Aorta (tissue), 5 donors: Measurements from ENCODE around the gene TBC1D13. TPM values are rescaled to one million over a fixed set of nuclear protein-coding genes. Genes with fewer than 3 reads are reported as not detected.

Experiments used
- ATAC-seq: fragments of 200-7000 bp; cut with Tn5 transposase; one replicate; pipeline ENCODE4 v1.9.1; 2022; ENCODE audit warnings: moderate library complexity; ENCODE audit not compliant: low FRiP score
- DNase-seq, 2 donors: peaks; one replicate each; pipeline ENCODE4 v3.0.0-alpha.2; 2020
- H3K27ac ChIP-seq, 2 donors: one replicate each; pipeline ENCODE4 v1.5.1; 2013; ENCODE audit warnings: low read length in 2 of 2, mild to moderate bottlenecking in 2 of 2, moderate library complexity in 2 of 2, control low read depth in 1 of 2, inconsistent platforms in 1 of 2, low read depth in 1 of 2
- H3K27me3 ChIP-seq, 2 donors: one replicate each; pipeline ENCODE4 v1.6.1; 2013; ENCODE audit warnings: control low read depth in 1 of 2, low read length in 1 of 2, mild to moderate bottlenecking in 1 of 2, moderate library complexity in 1 of 2; ENCODE audit not compliant: insufficient read depth in 2 of 2, control insufficient read depth in 1 of 2
- H3K36me3 ChIP-seq, 2 donors: one replicate each; pipeline ENCODE4 v1.6.1; 2013; ENCODE audit warnings: control low read depth in 1 of 2, low read length in 1 of 2, mild to moderate bottlenecking in 1 of 2; ENCODE audit not compliant: insufficient read depth in 2 of 2, control insufficient read depth in 1 of 2
- H3K4me1 ChIP-seq, 2 donors: one replicate each; pipeline ENCODE4 v1.6.1; 2013; ENCODE audit warnings: low read length in 2 of 2, control low read depth in 1 of 2, mild to moderate bottlenecking in 1 of 2, moderate library complexity in 1 of 2; ENCODE audit not compliant: insufficient read depth in 2 of 2, control insufficient read depth in 1 of 2
- H3K4me3 ChIP-seq, 2 donors: one replicate each; pipeline ENCODE4 v1.5.1; 2013; ENCODE audit warnings: low read length in 2 of 2, control low read depth in 1 of 2, mild to moderate bottlenecking in 1 of 2
- H3K9me3 ChIP-seq: one replicate; pipeline ENCODE4 v1.6.1; 2013; ENCODE audit warnings: mild to moderate bottlenecking, low read length; ENCODE audit not compliant: control insufficient read depth
- WGBS, 2 donors: extraction: QIAGEN DNeasy Blood & Tissue Kit; methylation state at CpG; one replicate each; pipeline ENCODE4 v1.1.7; 2013; 5-methylcytosine and 5-hydroxymethylcytosine counted together
- intact Hi-C, 2 donors: fragments of 100-400 bp; cut with DNase I; formaldehyde crosslinking; loops; one replicate each; pipeline versions ENCODE4 v1.14.2 to v1.15.0; 2022
- long read RNA-seq, 2 donors: library from polyadenylated mRNA; unstranded; transcript quantifications; one replicate each; pipeline ENCODE4 v2.0.0, GENCODE V29; 2020 to 2021
- polyA plus RNA-seq, 2 donors: library from polyadenylated mRNA; stranded (reverse); fragments of 200-250 nt; gene quantifications; one replicate each; pipeline ENCODE4 v1.2.3, GENCODE V29; 2013
- total RNA-seq, 2 donors: library from RNA; stranded (reverse); fragmentation: NEBNext Ultra II Directional; extraction: Animal tissue kit (Norgen Biotek cat#: 25700); gene quantifications; one replicate each; pipeline ENCODE4 v1.2.1, GENCODE V29; 2021
- donor health status: healthy with polysubstance abuse.
- donor health status: Bipolar disorder and iron deficiency.
- donor health status: DM: no; HTN: no; CAD: no.
- donor health status: DM: no; HTN: no; CAD: no.
- donor health status: DM: yes; HTN: yes; CAD: no.

TBC1D13 gene
- total RNA-seq: 10 to 100 TPM; 23.6 to 27.7 TPM
- 10 to 100 TPM in 1 of 2 donors, 1 to 10 TPM in 1; 9.0 to 21.5 TPM for polyA plus RNA-seq
- long read RNA-seq, donor 1, transcript TBC1D13-202 (12 exons, 3,906 nt): major isoform, 7 of 30 reads
- long read RNA-seq, donor 1, partial matches to known transcripts: 20 of 30 reads
- long read RNA-seq, donor 1, other reads (novel, unspliced or antisense): 2 of 30 reads
- long read RNA-seq, donor 2, partial matches to known transcripts: 2 of 17 reads
- long read RNA-seq, donor 2, other reads (novel, unspliced or antisense): 11 of 17 reads

- peak; percentile 93 to 98 for DNase-seq
- whole genome bisulfite sequencing, 2 donors: 7 to 9% methylated on average over 53 to 64 of the region's 64 CpGs
- H3K4me3 ChIP-seq: peak within 1 kb of the TSS; percentile 73 to 90
- peak within 1 kb of the TSS in 1 of 2 donors; percentile 64 for H3K27ac ChIP-seq
- H3K4me1 ChIP-seq: no peaks in the 10 kb centered on the region
- intact Hi-C loops: loop anchor here (1.0 to 2.0 kb wide), 2 partner anchors 14 to 15 kb away; no protein-coding TSS in a partner anchor
- H3K36me3 ChIP-seq: peaks cover 0 to 4% of the 10 kb centered on the region in 2 donors
- peak; percentile 99 for ATAC-seq
- H3K27me3 ChIP-seq: no peaks in the 10 kb centered on the region
- no peaks in the 10 kb centered on the region for H3K9me3 ChIP-seq
Measured at GRCh38 chr9:128786681-128787601, at the start of gene TBC1D13. TSS of gene TBC1D13 (plus strand) at chr9:128787253. CDS start at chr9:128787354, 101 bp downstream.

DNA sequence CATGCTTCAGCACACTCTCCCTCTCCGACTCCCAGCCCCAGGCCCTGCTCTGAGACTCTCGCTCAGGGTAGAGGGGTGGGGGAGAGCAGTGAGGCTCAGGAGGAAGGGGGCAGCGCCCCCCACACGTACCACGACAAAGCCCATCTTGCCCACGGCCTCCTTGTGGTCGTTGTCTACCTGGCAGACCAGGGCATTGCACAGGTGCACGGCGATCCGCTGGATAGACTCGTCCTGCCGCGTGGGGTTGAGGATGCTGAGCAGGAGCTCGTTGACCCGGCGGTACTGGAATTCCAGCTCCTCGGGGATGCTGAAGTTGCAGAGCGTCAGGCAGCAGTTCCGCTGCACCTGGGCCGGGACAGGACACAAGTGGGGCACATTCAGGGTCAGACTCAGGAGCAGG lies 44.7 kb upstream of the TBC1D13 start:
- no peak overlapping the region for H3K27ac ChIP-seq
- H3K4me3 ChIP-seq: no peak overlapping the region
- intact Hi-C loops: no loop called here
- DNase-seq: no peak
- no peak for ATAC-seq
- no peaks in the 10 kb centered on the region for H3K9me3 ChIP-seq
- WGBS, 2 donors: 84 to 86% methylated on average over 20 of the region's 20 CpGs
- no peaks in the 10 kb centered on the region for H3K4me1 ChIP-seq
- H3K36me3 ChIP-seq: peaks cover 0 to 3% of the 10 kb centered on the region in 2 donors
- no peaks in the 10 kb centered on the region for H3K27me3 ChIP-seq

DNA sequence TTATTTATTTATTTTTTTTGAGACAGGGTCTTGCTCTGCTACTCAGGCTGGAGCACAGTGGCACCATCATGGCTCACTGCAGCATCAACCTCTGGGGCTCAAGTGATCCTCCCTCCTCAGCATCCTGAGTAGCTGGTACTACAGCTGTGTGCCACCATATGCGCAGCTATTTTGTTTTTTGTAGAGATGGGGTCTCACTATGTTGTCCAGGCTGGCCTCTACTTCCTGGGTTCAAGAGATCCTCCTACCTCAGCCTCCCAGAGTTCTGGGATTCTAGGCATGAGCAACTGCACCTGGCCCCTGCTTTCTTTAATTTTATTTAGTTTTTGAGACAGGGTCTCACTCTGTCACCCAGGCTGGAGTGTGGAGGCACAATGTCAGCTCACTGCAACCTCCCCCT lies 43.6 kb upstream of the TBC1D13 start:
- intact Hi-C loops: no loop called here
- peaks cover 0 to 3% of the 10 kb centered on the region in 2 donors for H3K36me3 ChIP-seq
- H3K27ac ChIP-seq: no peak overlapping the region
- no peaks in the 10 kb centered on the region for H3K4me1 ChIP-seq
- no peaks in the 10 kb centered on the region for H3K9me3 ChIP-seq
- ATAC-seq (no peak), DNase-seq (no peak)
- H3K27me3 ChIP-seq: no peaks in the 10 kb centered on the region
- WGBS, 2 donors: 97 to 100% methylated on average over 1 of the region's 1 CpG
- no peak overlapping the region for H3K4me3 ChIP-seq

GRCh38 chr9:128747241-128747640 lies 39.8 kb upstream of the TBC1D13 start:
- Histone ChIP-seq H3K4me1 (no peaks in the 10 kb centered on the region), H3K4me3 (no peak overlapping the region), H3K27me3 (no peaks in the 10 kb centered on the region), H3K27ac (no peak overlapping the region), H3K36me3 (no peaks in the 10 kb centered on the region), H3K9me3 (no peaks in the 10 kb centered on the region)
- intact Hi-C loops: no loop called here
- ATAC-seq (no peak), DNase-seq (no peak)
- 99 to 100% methylated on average over 1 of the region's 1 CpG for WGBS, 2 donors

DNA sequence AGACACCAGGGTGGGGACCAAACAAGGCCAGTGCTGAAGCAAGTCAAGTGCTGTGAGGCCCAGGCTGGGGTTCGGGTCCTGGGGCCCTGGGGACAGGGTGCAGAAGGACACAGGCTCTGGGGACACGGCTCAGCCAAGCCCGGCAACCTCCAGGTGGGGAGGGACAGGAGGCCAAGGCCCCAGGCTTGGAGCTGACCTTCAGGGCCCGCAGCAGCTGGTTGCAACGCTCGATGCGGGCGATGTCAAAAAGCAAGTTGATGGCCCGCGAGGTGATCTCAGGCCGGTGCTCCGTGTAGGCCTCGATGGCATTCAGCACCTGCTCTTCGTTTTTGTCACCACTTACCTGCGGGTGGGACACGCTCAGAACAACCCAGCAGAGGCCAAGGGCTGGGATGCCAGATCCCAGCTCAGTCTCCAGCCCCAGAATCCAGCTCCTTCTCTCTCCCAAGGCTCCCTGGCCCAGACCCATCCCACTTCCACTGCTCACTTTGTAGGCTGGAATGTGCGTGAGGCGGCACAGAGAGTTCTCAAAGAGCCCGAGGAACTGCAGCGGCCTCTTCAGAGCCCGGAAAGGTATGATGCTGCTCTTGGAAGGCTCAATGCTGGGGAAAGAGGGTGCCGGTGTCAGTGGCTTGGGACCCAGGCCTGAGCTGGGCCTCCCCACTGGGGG lies 36.0 kb upstream of the TBC1D13 start:
- Histone ChIP-seq H3K4me3 (no peak overlapping the region), H3K36me3 (peaks cover 0 to 6% of the 10 kb centered on the region in 2 donors), H3K4me1 (no peaks in the 10 kb centered on the region), H3K27ac (no peak overlapping the region), H3K27me3 (no peaks in the 10 kb centered on the region), H3K9me3 (no peaks in the 10 kb centered on the region)
- 92 to 93% methylated on average over 22 of the region's 22 CpGs for WGBS, 2 donors
- no peak for ATAC-seq
- intact Hi-C loops: no loop called here
- no peak for DNase-seq

- no peak overlapping the region for H3K4me3 ChIP-seq
- no peaks in the 10 kb centered on the region for H3K9me3 ChIP-seq
- no peak overlapping the region for H3K27ac ChIP-seq
- ATAC-seq (no peak), DNase-seq (no peak)
- H3K27me3 ChIP-seq: no peaks in the 10 kb centered on the region
- H3K4me1 ChIP-seq: no peaks in the 10 kb centered on the region
- intact Hi-C loops: no loop called here
- peaks cover 0 to 6% of the 10 kb centered on the region in 2 donors for H3K36me3 ChIP-seq
- WGBS, 2 donors: 93 to 94% methylated on average over 16 of the region's 16 CpGs
Measured at GRCh38 chr9:128753627-128754026, 33.4 kb upstream of the TBC1D13 start.

DNA sequence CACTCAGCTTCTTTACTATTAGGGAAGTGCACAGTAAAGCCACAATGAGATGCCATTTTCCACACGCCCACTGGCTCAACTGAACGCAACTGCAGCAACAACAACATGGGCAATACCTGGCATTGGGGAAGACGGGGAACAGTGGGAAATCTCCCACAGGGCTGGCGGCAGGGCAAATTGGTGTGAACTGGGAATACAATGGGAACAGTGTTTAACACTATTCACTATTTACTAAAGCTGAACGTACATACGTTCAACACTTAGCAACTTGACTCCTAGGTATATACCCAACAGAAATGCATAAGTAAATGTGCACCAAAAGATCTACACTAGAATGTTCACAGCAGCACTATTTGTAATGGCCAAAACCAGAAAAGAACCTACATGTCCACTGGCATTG lies 29.5 kb upstream of the TBC1D13 start:
- Histone ChIP-seq H3K9me3 (no peaks in the 10 kb centered on the region), H3K36me3 (peaks cover 0 to 3% of the 10 kb centered on the region in 2 donors), H3K27me3 (no peaks in the 10 kb centered on the region), H3K4me3 (no peak overlapping the region), H3K4me1 (no peaks in the 10 kb centered on the region), H3K27ac (no peak overlapping the region)
- intact Hi-C loops: no loop called here
- 92 to 93% methylated on average over 6 of the region's 6 CpGs for WGBS, 2 donors
- ATAC-seq: no peak
- no peak for DNase-seq

- H3K4me3 ChIP-seq: no peak overlapping the region
- intact Hi-C loops: no loop called here
- no peaks in the 10 kb centered on the region for H3K36me3 ChIP-seq
- DNase-seq: no peak
- ATAC-seq: no peak
- 80 to 81% methylated on average over 9 of the region's 9 CpGs for WGBS, 2 donors
- H3K4me1 ChIP-seq: no peaks in the 10 kb centered on the region
- no peaks in the 10 kb centered on the region for H3K9me3 ChIP-seq
- no peaks in the 10 kb centered on the region for H3K27me3 ChIP-seq
- H3K27ac ChIP-seq: no peak overlapping the region
Measured at GRCh38 chr9:128762671-128763449, 24.2 kb upstream of the TBC1D13 start.
